ENCODE results near the gene HUNK.

DNA sequence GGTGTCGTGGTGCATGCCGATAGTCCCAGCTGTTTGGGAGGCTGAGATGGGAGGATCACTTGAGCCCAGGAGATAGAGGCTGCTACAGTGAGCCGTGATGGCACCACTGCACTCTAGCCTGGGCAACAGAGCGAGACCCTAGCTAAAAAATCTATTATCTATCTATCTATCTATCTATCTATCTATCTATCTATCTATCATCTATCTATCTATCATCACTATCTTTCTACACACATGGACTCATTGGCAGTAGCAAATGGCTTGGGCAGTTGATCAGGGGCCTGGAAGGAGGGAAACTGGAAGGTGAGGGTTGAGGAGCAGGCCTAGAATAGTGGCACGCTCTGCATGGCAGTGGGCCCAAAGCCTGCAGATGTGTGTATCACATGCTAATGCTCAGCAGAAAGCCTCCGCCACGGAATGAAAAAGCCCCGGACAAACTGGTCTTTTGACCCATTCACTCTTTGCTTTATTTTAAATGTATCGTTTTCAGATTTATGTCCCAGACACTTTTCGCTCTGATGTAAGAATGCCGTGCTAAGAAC is 7.3 kb upstream of the HUNK start:
- TF ChIP-seq ZFP3 (CRISPR knock-in tag; IDR thresholded peaks at IDR 0.05) (no peak), SNAI2 (CRISPR knock-in tag; IDR thresholded peaks at IDR 0.05) (no peak), BACH2 (CRISPR knock-in tag; IDR thresholded peaks at IDR 0.05; ENCODE audit: borderline replicate concordance) (no peak)
- TF ChIP-seq, protein P1, sequence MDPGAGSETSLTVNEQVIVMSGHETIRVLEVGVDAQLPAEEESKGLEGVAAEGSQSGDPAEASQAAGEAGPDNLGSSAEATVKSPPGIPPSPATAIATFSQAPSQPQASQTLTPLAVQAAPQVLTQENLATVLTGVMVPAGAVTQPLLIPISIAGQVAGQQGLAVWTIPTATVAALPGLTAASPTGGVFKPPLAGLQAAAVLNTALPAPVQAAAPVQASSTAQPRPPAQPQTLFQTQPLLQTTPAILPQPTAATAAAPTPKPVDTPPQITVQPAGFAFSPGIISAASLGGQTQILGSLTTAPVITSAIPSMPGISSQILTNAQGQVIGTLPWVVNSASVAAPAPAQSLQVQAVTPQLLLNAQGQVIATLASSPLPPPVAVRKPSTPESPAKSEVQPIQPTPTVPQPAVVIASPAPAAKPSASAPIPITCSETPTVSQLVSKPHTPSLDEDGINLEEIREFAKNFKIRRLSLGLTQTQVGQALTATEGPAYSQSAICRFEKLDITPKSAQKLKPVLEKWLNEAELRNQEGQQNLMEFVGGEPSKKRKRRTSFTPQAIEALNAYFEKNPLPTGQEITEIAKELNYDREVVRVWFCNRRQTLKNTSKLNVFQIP (CRISPR knock-in tag; IDR thresholded peaks at IDR 0.05; ENCODE audit: borderline replicate concordance, low read depth), result no peak

Measured in SK-N-SH treated with all-trans-retinoic acid at 6 μM for 48 hours (cell line).